Testis (tissue), 2 donors: Measurements from ENCODE around the gene SYT13.

ENCODE experiments used
- CTCF ChIP-seq, 3 experiments: fragments of 450-650 bp in 2 of 3; fragments of 200-600 bp in 1 of 3; sonication (generic) in 1 of 3; IDR thresholded peaks; one replicate each; pipeline ENCODE4 v1.5.1; 2016 to 2019; ENCODE audit warnings: antibody characterized with exemption in 3 of 3, mild to moderate bottlenecking in 2 of 3, moderate library complexity in 1 of 3
- POLR2A ChIP-seq: fragments of 450-650 bp; IDR thresholded peaks from one replicate; pipeline ENCODE4 v1.6.1; 2017; ENCODE audit warnings: antibody characterized with exemption, mild to moderate bottlenecking, moderate library complexity

GRCh38 chr11:45319077-45319476, 32.9 kb upstream of the SYT13 start:
- TF ChIP-seq CTCF (IDR thresholded peaks at IDR 0.05): no peak
- no peak for TF ChIP-seq POLR2A
